Measurements from ENCODE around the gene RNLS. TPM values are rescaled to one million over a fixed set of nuclear protein-coding genes. Genes with fewer than 3 reads are reported as not detected.

The RNLS gene
- total and polyA plus RNA-seq, 7 donors, result 3.9 to 19.2 (median 8.8) TPM

DNA sequence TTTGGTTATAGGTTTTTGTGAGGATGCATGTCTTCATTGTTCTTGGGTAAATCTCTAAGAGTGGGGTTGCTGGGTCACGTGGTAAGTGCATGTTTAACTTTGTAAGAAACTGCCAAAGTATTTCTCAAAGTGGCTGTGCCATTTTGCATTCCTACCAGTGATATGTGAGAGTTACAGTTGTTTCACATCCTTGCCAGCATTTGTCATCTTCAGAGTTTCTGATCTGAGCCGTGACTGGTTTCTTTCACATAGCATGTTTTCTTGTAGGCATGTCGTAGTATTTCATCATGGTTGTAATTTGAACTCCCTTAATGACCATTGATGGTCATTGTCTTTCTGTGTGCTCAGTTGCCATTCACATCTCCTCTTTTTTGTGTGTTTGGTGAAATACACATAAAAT, 286.0 kb downstream of the RNLS start:
- WGBS, 2 donors, result 92% methylated on average over 3 of the region's 3 CpGs
- TF ChIP-seq POLR2A (IDR thresholded peaks at IDR 0.05), result no peak
- no peak for TF ChIP-seq CTCF (IDR thresholded peaks at IDR 0.05)
- no peak for TF ChIP-seq EP300 (IDR thresholded peaks at IDR 0.05)
- TF ChIP-seq POLR2AphosphoS5 (IDR thresholded peaks at IDR 0.05), result no peak
- Histone ChIP-seq H3K27ac (no peak overlapping the region), H3K4me1 (no peaks in the 10 kb centered on the region), H3K27me3 (no peaks in the 10 kb centered on the region), H3K4me3 (no peak overlapping the region), H3K36me3 (no peaks in the 10 kb centered on the region), H3K9me3 (no peaks in the 10 kb centered on the region)
- no peak for DNase-seq
- intact Hi-C loops (cut with DNase I), result no loop called here

GRCh38 chr10:88293651-88294230, 289.4 kb downstream of the RNLS start:
- Histone ChIP-seq H3K4me3 (no peak overlapping the region), H3K27ac (no peak overlapping the region), H3K27me3 (no peaks in the 10 kb centered on the region), H3K4me1 (no peaks in the 10 kb centered on the region), H3K36me3 (no peaks in the 10 kb centered on the region), H3K9me3 (no peaks in the 10 kb centered on the region)
- intact Hi-C loops (cut with DNase I), result no loop called here
- no peak for DNase-seq
- 93 to 95% methylated on average over 3 of the region's 3 CpGs for WGBS, 2 donors
- TF ChIP-seq POLR2AphosphoS5 (IDR thresholded peaks at IDR 0.05), result no peak
- TF ChIP-seq CTCF (IDR thresholded peaks at IDR 0.05), result no peak
- TF ChIP-seq EP300 (IDR thresholded peaks at IDR 0.05), result no peak
- no peak for TF ChIP-seq POLR2A (IDR thresholded peaks at IDR 0.05)

DNA sequence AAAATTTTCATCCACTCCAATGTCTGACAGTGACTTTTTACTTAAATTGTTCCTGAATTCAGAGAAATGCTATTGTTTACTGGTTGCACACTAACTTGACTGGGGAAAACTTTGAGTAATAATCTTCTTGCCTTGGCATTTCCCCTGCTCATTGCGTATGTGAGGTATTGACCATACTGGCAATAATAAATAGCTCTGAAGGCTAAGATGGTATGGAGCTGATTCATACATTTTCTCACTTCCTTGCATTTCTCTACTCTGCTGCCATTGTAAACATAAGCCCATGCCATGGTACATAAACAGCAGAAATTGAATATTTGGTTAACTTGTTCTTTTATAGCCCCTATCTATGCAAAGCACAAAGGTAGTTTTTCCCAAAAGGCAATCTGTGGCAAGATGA, 290.0 kb downstream of the RNLS start:
- 81 to 91% methylated on average over 1 of the region's 1 CpG for WGBS, 2 donors
- intact Hi-C loops (cut with DNase I), result no loop called here
- no peak for TF ChIP-seq EP300 (IDR thresholded peaks at IDR 0.05)
- no peaks in the 10 kb centered on the region for H3K4me1 ChIP-seq
- no peak for DNase-seq
- H3K4me3 ChIP-seq, result no peak overlapping the region
- H3K27me3 ChIP-seq, result no peaks in the 10 kb centered on the region
- no peak overlapping the region for H3K27ac ChIP-seq
- H3K9me3 ChIP-seq, result no peaks in the 10 kb centered on the region
- no peaks in the 10 kb centered on the region for H3K36me3 ChIP-seq

DNA sequence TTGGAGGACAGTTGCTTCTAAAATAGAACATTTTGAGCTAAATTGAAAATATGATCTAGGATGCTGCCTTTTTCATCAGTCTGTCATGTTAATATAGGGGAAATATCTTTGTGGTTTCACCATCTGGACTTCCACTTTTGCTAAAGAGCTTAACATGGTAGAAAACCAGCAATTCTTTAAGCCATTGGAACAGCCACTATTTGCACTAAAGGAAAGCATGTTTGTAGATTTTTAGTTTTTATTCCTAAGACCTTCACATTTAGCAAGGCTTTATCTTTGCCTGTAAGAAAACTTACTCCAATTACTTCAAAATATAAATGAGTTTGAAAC, 291.0 kb downstream of the RNLS start:
- TF ChIP-seq CTCF (IDR thresholded peaks at IDR 0.05), result no peak
- no peak for TF ChIP-seq POLR2AphosphoS5 (IDR thresholded peaks at IDR 0.05)
- no peak for TF ChIP-seq EP300 (IDR thresholded peaks at IDR 0.05)
- no peak for TF ChIP-seq POLR2A (IDR thresholded peaks at IDR 0.05)
- H3K4me1 ChIP-seq, result no peaks in the 10 kb centered on the region
- H3K4me3 ChIP-seq, result no peak overlapping the region
- no peak overlapping the region for H3K27ac ChIP-seq
- no peaks in the 10 kb centered on the region for H3K27me3 ChIP-seq
- intact Hi-C loops (cut with DNase I), result no loop called here
- H3K36me3 ChIP-seq, result no peaks in the 10 kb centered on the region
- no peak for DNase-seq
- H3K9me3 ChIP-seq, result no peaks in the 10 kb centered on the region

DNA sequence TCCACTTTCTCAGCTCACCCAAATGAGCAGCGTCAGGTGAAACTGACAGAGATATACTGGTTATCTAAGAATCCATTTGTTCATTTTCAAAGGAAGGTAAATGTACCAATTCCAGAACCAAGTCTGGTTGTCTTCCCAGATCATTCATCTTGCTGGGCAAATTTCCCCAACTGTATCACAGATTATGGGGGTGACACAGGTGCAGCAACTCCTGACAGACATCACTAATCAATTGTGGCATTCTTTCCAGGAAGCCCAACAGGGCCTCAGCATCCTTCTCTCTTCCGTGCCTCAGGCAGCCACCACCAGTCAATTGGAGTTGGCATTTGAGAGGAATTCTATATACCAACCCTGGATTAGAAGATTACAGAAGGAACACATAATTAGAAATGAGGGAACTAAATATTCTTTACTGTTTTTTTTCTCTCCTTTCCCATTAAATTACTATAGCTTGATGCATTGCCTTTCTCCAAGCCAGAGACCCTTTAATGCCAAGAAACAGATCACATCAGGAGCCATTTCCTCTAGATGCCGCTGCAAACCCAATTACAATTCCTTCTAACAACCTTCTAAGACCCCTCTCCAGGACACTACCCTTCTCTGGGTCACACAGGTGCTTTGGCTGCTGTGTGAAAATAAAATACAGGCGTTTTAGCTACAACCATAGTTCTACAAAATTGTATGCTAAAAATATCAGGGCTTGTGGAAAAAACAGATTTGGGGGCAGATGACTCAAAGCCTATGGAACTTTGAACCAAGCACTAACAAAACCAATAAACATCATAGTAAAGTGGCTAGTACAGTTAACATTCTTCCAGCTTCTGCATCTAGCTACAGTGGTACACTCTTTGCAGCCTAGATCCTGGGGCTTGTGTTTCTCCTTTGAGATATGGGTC, 291.6 kb downstream of the RNLS start:
- Histone ChIP-seq H3K27me3 (no peaks in the 10 kb centered on the region), H3K4me3 (no peak overlapping the region), H3K4me1 (no peaks in the 10 kb centered on the region), H3K27ac (no peak overlapping the region), H3K9me3 (no peaks in the 10 kb centered on the region), H3K36me3 (no peaks in the 10 kb centered on the region)
- TF ChIP-seq POLR2AphosphoS5 (IDR thresholded peaks at IDR 0.05) (no peak), POLR2A (IDR thresholded peaks at IDR 0.05) (no peak), CTCF (IDR thresholded peaks at IDR 0.05) (no peak), EP300 (IDR thresholded peaks at IDR 0.05) (no peak)
- no peak for DNase-seq
- 88 to 95% methylated on average over 4 of the region's 4 CpGs for WGBS, 2 donors
- intact Hi-C loops (cut with DNase I), result no loop called here

Measured in sigmoid colon (tissue), 7 donors.